Measurements from ENCODE around the gene SEMA6B. TPM values are rescaled to one million over a fixed set of nuclear protein-coding genes. Genes with fewer than 3 reads are reported as not detected.
A peak's percentile ranks its signal among the peaks of the same experiment; 100 is the strongest.

Gene SEMA6B
- total RNA-seq, 1 experiment from 2014 or later = 5.7 TPM

GRCh38 chr19:4534836-4535658 lies 24.4 kb downstream of the SEMA6B start, which contains the start of gene PLIN5:
Gene PLIN5 (minus strand): TSS chr19:4535224. CDS start chr19:4534074, 1,150 bp downstream.
- intact Hi-C loops (cut with micrococcal nuclease; ENCODE audit: unreplicated experiment) = no loop called here
- Histone ChIP-seq H3K4me1 (ENCODE audit: control insufficient read depth, insufficient read depth, low read length) (peaks cover 5% of the 10 kb centered on the region; the same call in 1 of the 2 replicates), H3K27ac (ENCODE audit: low read length) (no peak within 1 kb of the TSS), H3K36me3 (ENCODE audit: control insufficient read depth, insufficient read depth, low read length) (no peaks in the 10 kb centered on the region), H3K4me3 (ENCODE audit: low read depth in 2 of 2, low read length in 2 of 2) (peak within 1 kb of the TSS; percentile 14 to 33; a peak in 3 of 4 replicates), H3K27me3 (ENCODE audit: control insufficient read depth, insufficient read depth, low read length) (no peaks in the 10 kb centered on the region), H3K9me3 (ENCODE audit: control insufficient read depth, insufficient read depth, low read depth, low read length) (no peaks in the 10 kb centered on the region)
- ChIA-PET CTCF (interaction anchor here (0.5 to 2.2 kb wide), 6 partner anchors 9 to 35 kb away, joined by 4 to 11 read pairs (median 6); no protein-coding TSS in a partner anchor), POLR2A (no interaction called here)
- DNase-seq (ENCODE audit: low read depth, low spot score) (no peak), ATAC-seq (peak; percentile 83)
- in situ Hi-C loops (cut with HindIII; ENCODE audit: low pct_unique_long_range_greater_than_20kb, low sequenced_read_pairs) = no loop called here
- BruUV-seq (replicated peaks) = no TSS peak
- no peak for TF ChIP-seq CTCF (IDR thresholded peaks at IDR 0.05)
- TF ChIP-seq TCF7L2 (IDR thresholded peaks at IDR 0.05; ENCODE audit: low read depth, low read length) = no peak
- no peak for TF ChIP-seq POLR2AphosphoS5 (IDR thresholded peaks at IDR 0.05; ENCODE audit: low read depth, low read length)
- TF ChIP-seq REST (IDR thresholded peaks at IDR 0.05; ENCODE audit: insufficient read depth in 1 of 2, low read depth in 2 of 2, low read length in 1 of 2) = no peak
- TF ChIP-seq SIN3A (IDR thresholded peaks at IDR 0.05; ENCODE audit: borderline replicate concordance, insufficient read depth, low read depth, low read length) = no peak

- Histone ChIP-seq H3K4me1 (ENCODE audit: control insufficient read depth, insufficient read depth, low read length) (peaks cover 5% of the 10 kb centered on the region; the same call in 1 of the 2 replicates), H3K9me3 (ENCODE audit: control insufficient read depth, insufficient read depth, low read depth, low read length) (no peaks in the 10 kb centered on the region), H3K27ac (ENCODE audit: low read length) (no peak overlapping the region), H3K27me3 (ENCODE audit: control insufficient read depth, insufficient read depth, low read length) (no peaks in the 10 kb centered on the region), H3K36me3 (ENCODE audit: control insufficient read depth, insufficient read depth, low read length) (no peaks in the 10 kb centered on the region), H3K4me3 (ENCODE audit: low read depth in 2 of 2, low read length in 2 of 2) (no peak overlapping the region)
- intact Hi-C loops (cut with micrococcal nuclease; ENCODE audit: unreplicated experiment) (no loop called here), in situ Hi-C loops (cut with HindIII; ENCODE audit: low pct_unique_long_range_greater_than_20kb, low sequenced_read_pairs) (no loop called here)
- no peak for DNase-seq (ENCODE audit: low read depth, low spot score)
- ChIA-PET CTCF (interaction anchor here (1.4 to 2.2 kb wide), 3 partner anchors 8 to 11 kb away, joined by 4 to 11 read pairs (median 8); no protein-coding TSS in a partner anchor), POLR2A (interaction anchor here (0.6 kb wide), 1 partner anchor 660 kb away, joined by 3 read pairs; no protein-coding TSS in a partner anchor)
- TF ChIP-seq REST (IDR thresholded peaks at IDR 0.05; ENCODE audit: insufficient read depth in 1 of 2, low read depth in 2 of 2, low read length in 1 of 2) = no peak
- no peak for TF ChIP-seq POLR2AphosphoS5 (IDR thresholded peaks at IDR 0.05; ENCODE audit: low read depth, low read length)
- no peak for TF ChIP-seq TCF7L2 (IDR thresholded peaks at IDR 0.05; ENCODE audit: low read depth, low read length)
- no peak for TF ChIP-seq SIN3A (IDR thresholded peaks at IDR 0.05; ENCODE audit: borderline replicate concordance, insufficient read depth, low read depth, low read length)
- TF ChIP-seq CTCF (IDR thresholded peaks at IDR 0.05) = no peak
- no TSS peak for BruUV-seq (replicated peaks)
- ATAC-seq = no peak
These were observed 25.6 kb downstream of the SEMA6B start for GRCh38 chr19:4533835-4534424.

Data from Panc1 (cell line).